GM12874 (cell line): Measurements from ENCODE around the gene MPHOSPH6.

ENCODE experiments used
- TF ChIP-seq, protein P1 (sequence below): IDR thresholded peaks from 2 replicates; pipeline ENCODE4 v1.5.1; 2011; ENCODE audit warnings: low read depth, mild to moderate bottlenecking, control low read depth, low read length, moderate library complexity; ENCODE audit not compliant: insufficient read depth

MPHOSPH6 gene

DNA sequence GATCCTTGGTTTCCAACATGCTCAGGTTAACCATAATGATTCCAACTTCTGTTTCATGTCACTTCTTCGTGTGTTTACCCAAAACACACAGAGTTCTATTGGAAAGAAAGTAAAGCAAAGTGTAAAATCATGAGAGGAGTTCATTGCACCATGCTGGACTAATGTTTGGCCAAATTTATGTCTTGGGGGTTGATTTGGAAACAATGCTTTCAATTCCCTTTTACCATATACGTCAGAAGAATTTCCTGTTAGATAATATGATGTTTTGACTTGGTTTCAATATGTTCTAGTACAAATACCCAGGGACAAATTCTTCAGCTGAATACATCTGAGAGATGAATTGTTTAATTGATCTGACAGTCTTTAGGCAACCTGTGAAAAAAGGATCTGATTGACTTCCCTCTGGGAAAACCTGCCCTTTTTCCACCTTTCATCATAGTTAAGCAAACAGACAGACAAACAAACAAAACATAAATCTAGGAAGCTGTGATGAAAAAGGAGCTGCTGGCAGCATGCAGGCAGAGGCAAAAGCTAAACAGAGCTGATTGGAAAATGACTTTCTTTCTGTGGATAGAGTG is 26.0 kb upstream of the MPHOSPH6 start:
- TF ChIP-seq, protein P1, sequence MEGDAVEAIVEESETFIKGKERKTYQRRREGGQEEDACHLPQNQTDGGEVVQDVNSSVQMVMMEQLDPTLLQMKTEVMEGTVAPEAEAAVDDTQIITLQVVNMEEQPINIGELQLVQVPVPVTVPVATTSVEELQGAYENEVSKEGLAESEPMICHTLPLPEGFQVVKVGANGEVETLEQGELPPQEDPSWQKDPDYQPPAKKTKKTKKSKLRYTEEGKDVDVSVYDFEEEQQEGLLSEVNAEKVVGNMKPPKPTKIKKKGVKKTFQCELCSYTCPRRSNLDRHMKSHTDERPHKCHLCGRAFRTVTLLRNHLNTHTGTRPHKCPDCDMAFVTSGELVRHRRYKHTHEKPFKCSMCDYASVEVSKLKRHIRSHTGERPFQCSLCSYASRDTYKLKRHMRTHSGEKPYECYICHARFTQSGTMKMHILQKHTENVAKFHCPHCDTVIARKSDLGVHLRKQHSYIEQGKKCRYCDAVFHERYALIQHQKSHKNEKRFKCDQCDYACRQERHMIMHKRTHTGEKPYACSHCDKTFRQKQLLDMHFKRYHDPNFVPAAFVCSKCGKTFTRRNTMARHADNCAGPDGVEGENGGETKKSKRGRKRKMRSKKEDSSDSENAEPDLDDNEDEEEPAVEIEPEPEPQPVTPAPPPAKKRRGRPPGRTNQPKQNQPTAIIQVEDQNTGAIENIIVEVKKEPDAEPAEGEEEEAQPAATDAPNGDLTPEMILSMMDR, result no peak

- TF ChIP-seq, protein P1, result no peak
Observed at GRCh38 chr16:82194086-82194485, 24.1 kb upstream of the MPHOSPH6 start.

DNA sequence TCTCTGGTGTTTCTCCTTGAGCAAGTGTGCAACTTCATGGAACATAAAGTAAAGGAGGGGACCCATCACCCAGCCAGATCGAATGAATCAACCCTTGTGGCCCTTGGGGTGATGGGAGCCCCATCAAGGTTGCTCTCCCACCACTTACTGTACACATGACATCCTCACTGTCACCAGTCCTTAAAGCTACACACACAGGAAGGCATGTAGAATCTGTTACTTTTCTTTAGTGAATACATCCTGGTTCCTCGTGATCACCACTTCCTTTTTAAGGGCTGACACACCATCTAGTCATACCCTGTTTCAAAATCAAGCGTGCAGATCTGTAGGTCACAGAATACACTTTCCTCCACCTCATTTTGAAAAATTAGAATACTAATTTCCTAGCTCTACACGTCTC is 22.6 kb upstream of the MPHOSPH6 start:
- TF ChIP-seq, protein P1, result no peak

DNA sequence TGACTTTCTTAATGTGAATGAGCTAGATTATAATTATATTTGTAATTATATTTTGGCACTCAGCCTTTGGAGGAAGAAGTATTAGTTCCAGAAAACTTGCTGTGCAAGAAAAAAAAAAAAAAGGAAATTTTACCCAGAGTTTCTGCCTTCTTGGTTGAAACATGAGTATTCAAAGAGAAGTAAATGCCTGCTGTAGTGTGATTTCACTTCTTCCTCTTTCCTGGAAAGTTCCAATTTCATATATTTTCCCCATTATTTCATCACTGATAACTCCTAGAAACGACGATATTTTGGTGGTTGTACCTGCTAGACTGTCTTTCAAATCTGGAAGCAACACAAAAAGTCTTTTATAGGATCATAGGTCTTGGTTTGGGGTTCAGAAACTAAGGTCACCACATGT is 20.4 kb upstream of the MPHOSPH6 start:
- TF ChIP-seq, protein P1, result no peak

GRCh38 chr16:82187829-82188228 is 17.8 kb upstream of the MPHOSPH6 start:
- TF ChIP-seq, protein P1, result no peak

DNA sequence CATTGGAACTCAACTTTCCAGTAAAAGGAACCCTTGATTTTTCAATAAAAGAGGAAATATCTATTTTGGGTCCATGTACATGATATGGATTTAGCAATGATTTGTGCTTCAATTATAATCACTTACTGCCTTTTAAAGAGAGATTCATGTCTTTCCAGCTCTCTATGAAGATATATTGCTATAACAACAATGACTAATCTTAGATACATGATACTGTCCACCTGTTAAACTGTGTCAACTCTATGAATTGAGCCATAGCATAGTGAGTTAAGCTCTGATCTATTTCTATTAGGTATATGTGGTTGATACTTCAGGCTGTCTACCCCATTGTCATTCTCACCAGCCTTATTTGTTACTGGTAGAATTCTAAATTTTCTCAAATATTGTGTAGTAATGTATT is 15.0 kb upstream of the MPHOSPH6 start:
- TF ChIP-seq, protein P1, result no peak

GRCh38 chr16:82184213-82184612 is 14.2 kb upstream of the MPHOSPH6 start:
- TF ChIP-seq, protein P1, result no peak
